ENCODE data around the gene CDKAL1. TPM values are rescaled to one million over a fixed set of nuclear protein-coding genes. Genes with fewer than 3 reads are reported as not detected.
"Not testable (repeated sequence)": the region's sequence is repeated elsewhere in the genome, so short reads cannot be mapped to it uniquely, and the experiment has no call there.

The CDKAL1 gene
- total and polyA plus RNA-seq, 8 donors: 3.4 to 36.7 (median 10.4) TPM

DNA sequence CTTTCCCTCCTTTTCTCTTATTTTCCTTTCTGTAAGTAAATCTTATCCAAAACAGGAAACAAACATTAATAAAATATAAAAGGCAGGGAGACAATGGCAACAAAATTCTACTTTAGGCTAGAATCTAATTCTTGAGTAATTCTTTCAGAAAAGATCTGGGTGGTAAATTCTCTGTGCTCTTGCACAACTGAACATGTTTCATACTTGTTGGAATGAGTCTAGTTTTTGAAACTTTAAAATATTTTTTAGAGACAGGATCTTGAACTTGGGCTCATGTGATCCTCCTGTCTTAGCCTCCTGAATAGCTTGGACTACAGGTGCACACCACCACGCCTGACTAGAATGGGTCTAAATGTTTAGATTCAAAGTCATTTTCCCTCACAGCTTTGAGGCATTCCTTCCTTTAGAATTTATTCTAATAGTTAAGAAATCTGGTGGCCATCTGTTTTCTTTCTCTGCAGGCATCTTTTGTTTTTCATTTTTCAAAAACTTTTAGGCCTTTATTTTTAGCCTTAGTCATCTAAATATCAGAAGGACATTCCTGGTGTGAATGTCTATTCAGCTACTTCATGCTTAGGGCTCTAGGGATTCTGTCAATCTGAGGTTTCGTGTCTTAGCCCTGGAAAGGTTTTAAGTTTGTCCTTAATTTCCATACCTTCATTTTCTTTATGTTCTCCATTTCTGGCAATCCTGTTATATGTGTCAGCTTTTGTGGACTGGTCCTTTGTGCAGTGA lies 76.5 kb downstream of the CDKAL1 start:
- Histone ChIP-seq H3K4me3 (no peak overlapping the region), H3K4me1 (peaks cover 0 to 15% (median under 1%) of the 10 kb centered on the region in 4 donors), H3K9me3 (peaks cover 0 to 3% (median 0%) of the 10 kb centered on the region in 4 donors), H3K27me3 (no peaks in the 10 kb centered on the region), H3K27ac (no peak overlapping the region), H3K36me3 (no peaks in the 10 kb centered on the region)
- DNase-seq: no peak
- TF ChIP-seq EP300 (IDR thresholded peaks at IDR 0.05) (no peak), POLR2A (IDR thresholded peaks at IDR 0.05) (no peak), POLR2AphosphoS5 (IDR thresholded peaks at IDR 0.05) (no peak)
- TF ChIP-seq, protein P1, sequence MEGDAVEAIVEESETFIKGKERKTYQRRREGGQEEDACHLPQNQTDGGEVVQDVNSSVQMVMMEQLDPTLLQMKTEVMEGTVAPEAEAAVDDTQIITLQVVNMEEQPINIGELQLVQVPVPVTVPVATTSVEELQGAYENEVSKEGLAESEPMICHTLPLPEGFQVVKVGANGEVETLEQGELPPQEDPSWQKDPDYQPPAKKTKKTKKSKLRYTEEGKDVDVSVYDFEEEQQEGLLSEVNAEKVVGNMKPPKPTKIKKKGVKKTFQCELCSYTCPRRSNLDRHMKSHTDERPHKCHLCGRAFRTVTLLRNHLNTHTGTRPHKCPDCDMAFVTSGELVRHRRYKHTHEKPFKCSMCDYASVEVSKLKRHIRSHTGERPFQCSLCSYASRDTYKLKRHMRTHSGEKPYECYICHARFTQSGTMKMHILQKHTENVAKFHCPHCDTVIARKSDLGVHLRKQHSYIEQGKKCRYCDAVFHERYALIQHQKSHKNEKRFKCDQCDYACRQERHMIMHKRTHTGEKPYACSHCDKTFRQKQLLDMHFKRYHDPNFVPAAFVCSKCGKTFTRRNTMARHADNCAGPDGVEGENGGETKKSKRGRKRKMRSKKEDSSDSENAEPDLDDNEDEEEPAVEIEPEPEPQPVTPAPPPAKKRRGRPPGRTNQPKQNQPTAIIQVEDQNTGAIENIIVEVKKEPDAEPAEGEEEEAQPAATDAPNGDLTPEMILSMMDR (IDR thresholded peaks at IDR 0.05): no peak
- WGBS, 5 donors: 84 to 99% (median 96%) methylated on average over 2 of the region's 2 CpGs
- intact Hi-C loops (cut with DNase I; ENCODE audit: low total_unique reads): no loop called here

DNA sequence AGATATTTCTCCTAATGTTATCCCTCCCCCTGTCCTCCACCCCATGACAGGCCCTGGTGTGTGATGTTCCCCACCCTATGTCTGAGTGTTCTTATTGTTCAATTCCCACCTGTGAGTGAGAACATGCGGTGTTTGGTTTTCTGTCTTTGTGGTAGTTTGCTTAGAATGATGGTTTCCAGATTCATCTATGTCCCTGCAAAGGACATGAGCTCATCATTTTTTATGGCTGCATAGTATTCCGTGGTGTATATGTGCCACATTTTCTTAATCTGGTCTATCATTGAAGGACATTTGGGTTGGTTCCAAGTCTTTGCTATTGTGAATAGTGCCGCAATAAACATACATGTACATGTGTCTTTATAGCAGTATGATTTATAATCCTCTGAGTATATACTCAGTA lies 83.3 kb downstream of the CDKAL1 start:
- H3K4me1 ChIP-seq; H3K4me3 ChIP-seq; H3K27me3 ChIP-seq; H3K9me3 ChIP-seq; intact Hi-C loops (cut with DNase I; ENCODE audit: low total_unique reads); DNase-seq; H3K36me3 ChIP-seq; H3K27ac ChIP-seq: not testable (repeated sequence)
- 80 to 97% (median 95%) methylated on average over 3 of the region's 3 CpGs for WGBS, 5 donors

DNA sequence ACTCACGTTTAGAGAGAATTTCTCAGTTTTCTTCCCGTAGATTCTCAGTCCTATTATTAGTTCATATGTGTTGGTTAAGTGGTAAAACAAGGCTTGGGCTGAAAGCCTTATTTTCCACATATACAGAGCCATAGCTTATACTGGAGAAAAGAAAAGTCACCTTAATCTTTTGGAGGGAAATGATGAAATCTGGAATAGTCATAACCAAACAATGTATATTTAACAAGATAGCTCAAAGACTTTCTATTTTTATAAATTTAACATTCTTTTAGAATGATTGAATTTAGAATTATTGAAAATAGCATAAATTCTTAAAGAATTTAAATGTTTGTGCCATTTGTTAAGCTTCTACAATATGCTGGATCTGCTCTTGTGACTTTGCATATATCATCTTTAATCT lies 85.8 kb downstream of the CDKAL1 start:
- H3K36me3 ChIP-seq: no peaks in the 10 kb centered on the region
- no peaks in the 10 kb centered on the region for H3K27me3 ChIP-seq
- no peak overlapping the region for H3K27ac ChIP-seq
- TF ChIP-seq EP300 (IDR thresholded peaks at IDR 0.05) (no peak), POLR2A (IDR thresholded peaks at IDR 0.05) (no peak), POLR2AphosphoS5 (IDR thresholded peaks at IDR 0.05) (no peak)
- TF ChIP-seq, protein P1 (IDR thresholded peaks at IDR 0.05): no peak
- H3K4me3 ChIP-seq: no peak overlapping the region
- intact Hi-C loops (cut with DNase I; ENCODE audit: low total_unique reads): no loop called here
- DNase-seq: no peak
- H3K9me3 ChIP-seq: no peaks in the 10 kb centered on the region
- H3K4me1 ChIP-seq: peaks cover 0 to 6% (median 2%) of the 10 kb centered on the region in 4 donors
- WGBS, 5 donors: 72 to 83% (median 80%) methylated on average over 2 of the region's 2 CpGs

DNA sequence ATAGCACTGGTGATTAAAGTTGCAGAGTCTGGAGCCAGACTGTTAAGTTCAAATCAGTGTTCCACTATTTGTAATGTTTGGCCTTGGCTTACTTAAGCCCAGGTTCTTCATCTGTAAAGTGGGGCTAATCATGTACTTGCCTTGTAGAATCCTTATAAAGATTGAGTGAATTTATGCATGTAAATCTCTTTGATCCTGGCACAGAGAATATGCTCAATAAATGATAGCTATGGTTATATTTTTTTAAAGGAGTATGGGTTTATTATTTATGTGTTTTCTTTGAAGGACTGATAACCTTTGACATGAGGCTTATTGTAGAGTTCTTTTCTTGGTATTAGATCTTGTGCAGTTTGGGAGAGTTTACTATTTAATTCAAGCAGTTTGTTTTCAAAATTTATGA lies 89.5 kb downstream of the CDKAL1 start:
- Histone ChIP-seq H3K27ac (no peak overlapping the region), H3K4me3 (no peak overlapping the region), H3K4me1 (peaks cover 0 to 6% (median 2%) of the 10 kb centered on the region in 4 donors), H3K27me3 (no peaks in the 10 kb centered on the region), H3K9me3 (no peaks in the 10 kb centered on the region), H3K36me3 (no peaks in the 10 kb centered on the region)
- TF ChIP-seq POLR2AphosphoS5 (IDR thresholded peaks at IDR 0.05) (no peak), EP300 (IDR thresholded peaks at IDR 0.05) (no peak), POLR2A (IDR thresholded peaks at IDR 0.05) (no peak)
- TF ChIP-seq, protein P1 (IDR thresholded peaks at IDR 0.05): no peak
- no peak for DNase-seq
- intact Hi-C loops (cut with DNase I; ENCODE audit: low total_unique reads): no loop called here

DNA sequence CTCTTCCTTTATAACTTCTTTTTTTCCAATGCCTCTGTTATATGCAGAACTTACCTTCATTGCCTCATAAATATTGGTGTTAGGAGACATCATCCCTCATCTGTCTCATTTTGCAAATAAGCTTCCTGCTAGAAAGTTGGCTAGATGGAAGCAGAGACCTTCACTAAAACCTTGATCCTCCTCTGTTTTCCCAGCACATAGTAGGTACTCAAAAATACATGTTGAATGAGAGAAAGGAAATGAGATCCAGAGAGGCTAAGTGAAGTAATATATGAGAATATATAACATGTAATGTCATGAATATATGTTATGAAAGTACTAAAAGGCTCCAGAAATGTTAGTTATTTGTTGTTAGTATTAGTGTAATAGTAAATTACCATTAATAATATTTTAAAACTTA lies 91.9 kb downstream of the CDKAL1 start:
- no peaks in the 10 kb centered on the region for H3K9me3 ChIP-seq
- no peak for TF ChIP-seq POLR2A (IDR thresholded peaks at IDR 0.05)
- TF ChIP-seq EP300 (IDR thresholded peaks at IDR 0.05): no peak
- TF ChIP-seq, protein P1 (IDR thresholded peaks at IDR 0.05): no peak
- TF ChIP-seq POLR2AphosphoS5 (IDR thresholded peaks at IDR 0.05): no peak

More for the DNA sequence above, 91.9 kb downstream of the CDKAL1 start:
- Histone ChIP-seq H3K36me3 (no peaks in the 10 kb centered on the region), H3K4me1 (peaks cover 0 to 16% (median 8%) of the 10 kb centered on the region in 4 donors), H3K4me3 (no peak overlapping the region), H3K27me3 (no peaks in the 10 kb centered on the region), H3K27ac (no peak overlapping the region)
- DNase-seq: no peak
- intact Hi-C loops (cut with DNase I; ENCODE audit: low total_unique reads): no loop called here
